Measurements from ENCODE around the gene HIVEP1. TPM values are rescaled to one million over a fixed set of nuclear protein-coding genes. Genes with fewer than 3 reads are reported as not detected.

Gene HIVEP1
- total RNA-seq, 2 experiments from 2014 or later, result 45.9 to 71.6 TPM

- Mint-ChIP-seq H3K4me3 (no peak overlapping the region), H3K9me3 (ENCODE audit: low read depth) (no peaks in the 10 kb centered on the region), H3K27me3 (no peaks in the 10 kb centered on the region), H3K4me1 (peaks cover 53% of the 10 kb centered on the region), H3K27ac (peak overlapping the region; percentile 26), H3K36me3 (ENCODE audit: low read depth) (peaks cover 60% of the 10 kb centered on the region)
- no peak for DNase-seq
- ChIA-PET POLR2A (interaction anchor here (0.7 kb wide), 1 partner anchor 173 kb away, joined by 3 read pairs; no protein-coding TSS in a partner anchor), CTCF (interaction anchor here (0.5 to 1.0 kb wide), 3 partner anchors 17 to 410 kb away, joined by 3 to 5 read pairs (median 3); no protein-coding TSS in a partner anchor)
- intact Hi-C loops (cut with DNase I, micrococcal nuclease), result no loop called here
- peak; percentile 31 for ATAC-seq
Measured at GRCh38 chr6:12110523-12111362, 98.6 kb downstream of the HIVEP1 start.

- DNase-seq (no peak), ATAC-seq (no peak)
- intact Hi-C loops (cut with DNase I, micrococcal nuclease), result no loop called here
- H3K9me3 Mint-ChIP-seq (ENCODE audit: low read depth), result peaks cover under 1% of the 10 kb centered on the region
- peaks cover 55% of the 10 kb centered on the region for H3K4me1 Mint-ChIP-seq
- CTCF ChIA-PET, result no interaction called here
- no peak overlapping the region for H3K4me3 Mint-ChIP-seq
- no peak overlapping the region for H3K27ac Mint-ChIP-seq
- POLR2A ChIA-PET, result no interaction called here
- no peaks in the 10 kb centered on the region for H3K27me3 Mint-ChIP-seq
- H3K36me3 Mint-ChIP-seq (ENCODE audit: low read depth), result peaks cover 65% of the 10 kb centered on the region
Measured at GRCh38 chr6:12111363-12111670, 99.2 kb downstream of the HIVEP1 start.

- Mint-ChIP-seq H3K4me3 (no peak overlapping the region), H3K36me3 (ENCODE audit: low read depth) (peaks cover 64% of the 10 kb centered on the region), H3K4me1 (peaks cover 56% of the 10 kb centered on the region), H3K27ac (peak overlapping the region; percentile 37), H3K9me3 (ENCODE audit: low read depth) (peaks cover 5% of the 10 kb centered on the region), H3K27me3 (no peaks in the 10 kb centered on the region)
- ChIA-PET POLR2A (no interaction called here), CTCF (no interaction called here)
- ATAC-seq (no peak), DNase-seq (no peak)
- intact Hi-C loops (cut with DNase I, micrococcal nuclease), result no loop called here
Measured at GRCh38 chr6:12112540-12113189, 100.6 kb downstream of the HIVEP1 start.

- POLR2A ChIA-PET, result no interaction called here
- CTCF ChIA-PET, result no interaction called here
- Mint-ChIP-seq H3K27ac (peak overlapping the region; percentile 37), H3K4me3 (no peak overlapping the region), H3K9me3 (ENCODE audit: low read depth) (peaks cover 5% of the 10 kb centered on the region), H3K27me3 (no peaks in the 10 kb centered on the region), H3K36me3 (ENCODE audit: low read depth) (peaks cover 62% of the 10 kb centered on the region), H3K4me1 (peaks cover 58% of the 10 kb centered on the region)
- DNase-seq, result peak; percentile 45
- intact Hi-C loops (cut with DNase I, micrococcal nuclease), result no loop called here
- peak; percentile 76 for ATAC-seq
Measured at GRCh38 chr6:12113190-12113577, 101.1 kb downstream of the HIVEP1 start.

- H3K4me1 Mint-ChIP-seq, result peaks cover 66% of the 10 kb centered on the region
- H3K9me3 Mint-ChIP-seq (ENCODE audit: low read depth), result peaks cover 5% of the 10 kb centered on the region
- POLR2A ChIA-PET, result no interaction called here
- intact Hi-C loops (cut with DNase I, micrococcal nuclease), result no loop called here
- ATAC-seq (no peak), DNase-seq (no peak)
- CTCF ChIA-PET, result interaction anchor here (1.1 kb wide), 1 partner anchor 18 kb away, joined by 3 read pairs; no protein-coding TSS in a partner anchor
- peak overlapping the region; percentile 19 for H3K27ac Mint-ChIP-seq
- H3K4me3 Mint-ChIP-seq, result no peak overlapping the region
- H3K36me3 Mint-ChIP-seq (ENCODE audit: low read depth), result peaks cover 64% of the 10 kb centered on the region
- H3K27me3 Mint-ChIP-seq, result no peaks in the 10 kb centered on the region
Measured at GRCh38 chr6:12114055-12114503, 102.0 kb downstream of the HIVEP1 start.

GRCh38 chr6:12115001-12115400 is 102.9 kb downstream of the HIVEP1 start:
- H3K4me3 Mint-ChIP-seq, result no peak overlapping the region
- peaks cover 66% of the 10 kb centered on the region for H3K4me1 Mint-ChIP-seq
- ATAC-seq, result no peak
- peaks cover 5% of the 10 kb centered on the region for H3K9me3 Mint-ChIP-seq (ENCODE audit: low read depth)
- peaks cover 64% of the 10 kb centered on the region for H3K36me3 Mint-ChIP-seq (ENCODE audit: low read depth)
- no peak overlapping the region for H3K27ac Mint-ChIP-seq
- intact Hi-C loops (cut with DNase I, micrococcal nuclease), result loop anchor here in 1 of 2 experiments (5.0 kb wide), 2 partner anchors 53 to 403 kb away; no protein-coding TSS in a partner anchor
- H3K27me3 Mint-ChIP-seq, result no peaks in the 10 kb centered on the region
- CTCF ChIA-PET, result interaction anchor here (1.0 to 1.1 kb wide), 2 partner anchors 14 to 19 kb away, joined by 3 read pairs; no protein-coding TSS in a partner anchor
- DNase-seq, result no peak
- POLR2A ChIA-PET, result interaction anchor here (0.7 kb wide), 1 partner anchor 118 kb away, joined by 3 read pairs; no protein-coding TSS in a partner anchor

GRCh38 chr6:12115492-12115891 is 103.4 kb downstream of the HIVEP1 start:
- peaks cover 66% of the 10 kb centered on the region for H3K36me3 Mint-ChIP-seq (ENCODE audit: low read depth)
- CTCF ChIA-PET, result interaction anchor here (1.0 to 1.1 kb wide), 2 partner anchors 14 to 20 kb away, joined by 3 read pairs; no protein-coding TSS in a partner anchor
- H3K27ac Mint-ChIP-seq, result no peak overlapping the region
- ATAC-seq (no peak), DNase-seq (no peak)
- intact Hi-C loops (cut with DNase I, micrococcal nuclease), result loop anchor here in 1 of 2 experiments (5.0 kb wide), 2 partner anchors 53 to 403 kb away; no protein-coding TSS in a partner anchor
- peaks cover 5% of the 10 kb centered on the region for H3K9me3 Mint-ChIP-seq (ENCODE audit: low read depth)
- POLR2A ChIA-PET, result interaction anchor here (0.7 kb wide), 1 partner anchor 117 kb away, joined by 3 read pairs; no protein-coding TSS in a partner anchor
- peaks cover 64% of the 10 kb centered on the region for H3K4me1 Mint-ChIP-seq
- no peak overlapping the region for H3K4me3 Mint-ChIP-seq
- H3K27me3 Mint-ChIP-seq, result no peaks in the 10 kb centered on the region

- Mint-ChIP-seq H3K27me3 (no peaks in the 10 kb centered on the region), H3K9me3 (ENCODE audit: low read depth) (peaks cover 5% of the 10 kb centered on the region), H3K4me3 (no peak overlapping the region), H3K4me1 (peaks cover 62% of the 10 kb centered on the region), H3K36me3 (ENCODE audit: low read depth) (peaks cover 70% of the 10 kb centered on the region), H3K27ac (no peak overlapping the region)
- ATAC-seq, result no peak
- CTCF ChIA-PET, result interaction anchor here (1.7 kb wide), 1 partner anchor 10 kb away, joined by 4 read pairs; no protein-coding TSS in a partner anchor
- POLR2A ChIA-PET, result no interaction called here
- DNase-seq, result no peak
- intact Hi-C loops (cut with DNase I, micrococcal nuclease), result loop anchor here in 1 of 2 experiments (5.0 kb wide), 2 partner anchors 54 to 404 kb away; no protein-coding TSS in a partner anchor
Measured at GRCh38 chr6:12116264-12116800, 104.2 kb downstream of the HIVEP1 start.

- no peak overlapping the region for H3K4me3 Mint-ChIP-seq
- no peak for DNase-seq
- ChIA-PET CTCF (interaction anchor here (0.9 to 1.7 kb wide), 2 partner anchors 10 to 43 kb away, joined by 3 to 4 read pairs; no protein-coding TSS in a partner anchor), POLR2A (no interaction called here)
- no peak overlapping the region for H3K27ac Mint-ChIP-seq
- peaks cover 5% of the 10 kb centered on the region for H3K9me3 Mint-ChIP-seq (ENCODE audit: low read depth)
- H3K27me3 Mint-ChIP-seq, result no peaks in the 10 kb centered on the region
- H3K4me1 Mint-ChIP-seq, result peaks cover 64% of the 10 kb centered on the region
- peaks cover 73% of the 10 kb centered on the region for H3K36me3 Mint-ChIP-seq (ENCODE audit: low read depth)
- intact Hi-C loops (cut with DNase I, micrococcal nuclease), result loop anchor here in 1 of 2 experiments (5.0 kb wide), 2 partner anchors 55 to 405 kb away; no protein-coding TSS in a partner anchor
- ATAC-seq, result no peak
Measured at GRCh38 chr6:12116978-12117377, 104.9 kb downstream of the HIVEP1 start.

GRCh38 chr6:12118607-12119006 is 106.5 kb downstream of the HIVEP1 start:
- H3K27me3 Mint-ChIP-seq, result no peaks in the 10 kb centered on the region
- H3K36me3 Mint-ChIP-seq (ENCODE audit: low read depth), result peaks cover 77% of the 10 kb centered on the region
- H3K4me1 Mint-ChIP-seq, result peaks cover 58% of the 10 kb centered on the region
- no peak for ATAC-seq
- ChIA-PET CTCF (no interaction called here), POLR2A (no interaction called here)
- DNase-seq, result no peak
- peak overlapping the region; percentile 38 for H3K27ac Mint-ChIP-seq
- H3K4me3 Mint-ChIP-seq, result no peak overlapping the region
- intact Hi-C loops (cut with DNase I, micrococcal nuclease), result loop anchor here in 1 of 2 experiments (5.0 kb wide), 2 partner anchors 56 to 406 kb away; no protein-coding TSS in a partner anchor
- H3K9me3 Mint-ChIP-seq (ENCODE audit: low read depth), result peaks cover 5% of the 10 kb centered on the region

GRCh38 chr6:12119085-12119588 is 107.0 kb downstream of the HIVEP1 start:
- no peaks in the 10 kb centered on the region for H3K27me3 Mint-ChIP-seq
- H3K36me3 Mint-ChIP-seq (ENCODE audit: low read depth), result peaks cover 78% of the 10 kb centered on the region
- H3K4me1 Mint-ChIP-seq, result peaks cover 58% of the 10 kb centered on the region
- H3K27ac Mint-ChIP-seq, result peak overlapping the region; percentile 38
- ChIA-PET POLR2A (no interaction called here), CTCF (interaction anchor here (0.6 to 0.9 kb wide), 2 partner anchors 419 to 1049 kb away, joined by 3 read pairs; no protein-coding TSS in a partner anchor)
- peak; percentile 60 for DNase-seq
- H3K4me3 Mint-ChIP-seq, result no peak overlapping the region
- H3K9me3 Mint-ChIP-seq (ENCODE audit: low read depth), result peaks cover 5% of the 10 kb centered on the region
- intact Hi-C loops (cut with DNase I, micrococcal nuclease), result loop anchor here in 1 of 2 experiments (5.0 kb wide), 2 partner anchors 57 to 407 kb away; no protein-coding TSS in a partner anchor
- ATAC-seq, result peak; percentile 88

Data from activated CD4-positive, alpha-beta T cell treated with anti-CD3 and anti-CD28 coated beads for 36 hours (primary cell).